DOHH2 (cell line): Measurements from ENCODE around the gene SEC16A.

Source experiments
- H3F3A ChIP-seq: fragments of 200-600 bp; sonication (generic), shearing (Covaris generic); 2 replicates; pipeline ENCODE4 v1.6.0; 2016; ENCODE audit warnings: antibody characterized with exemption, mild to moderate bottlenecking; ENCODE audit not compliant: control insufficient read depth, insufficient read depth
- H3K27ac ChIP-seq: fragments of 200-600 bp; sonication (generic); 2 replicates; pipeline ENCODE4 v1.5.1; 2014; ENCODE audit warnings: low read depth, mild to moderate bottlenecking, low read length, moderate library complexity
- H3K27me3 ChIP-seq: fragments of 200-600 bp; sonication (generic); 2 replicates; pipeline ENCODE4 v1.6.1; 2014; ENCODE audit warnings: mild to moderate bottlenecking, low read length, mixed read lengths; ENCODE audit not compliant: control insufficient read depth
- H3K36me3 ChIP-seq: fragments of 200-600 bp; sonication (generic); 2 replicates; pipeline ENCODE4 v1.6.1; 2014; ENCODE audit warnings: mild to moderate bottlenecking, low read length, moderate library complexity, mixed read lengths; ENCODE audit not compliant: control insufficient read depth
- H3K4me1 ChIP-seq: fragments of 200-600 bp; sonication (generic); 2 replicates; pipeline ENCODE4 v1.6.1; 2014; ENCODE audit warnings: mild to moderate bottlenecking, low read length, mixed read lengths; ENCODE audit not compliant: control insufficient read depth
- H3K4me2 ChIP-seq: fragments of 200-600 bp; sonication (generic); 2 replicates; pipeline ENCODE4 v1.6.0; 2014; ENCODE audit warnings: mild to moderate bottlenecking, low read length, moderate library complexity
- H3K4me3 ChIP-seq: fragments of 200-600 bp; sonication (generic); 2 replicates; pipeline ENCODE4 v1.5.1; 2014; ENCODE audit warnings: mild to moderate bottlenecking, low read length, mixed read lengths
- H3K79me2 ChIP-seq: fragments of 200-600 bp; sonication (generic); 2 replicates; pipeline ENCODE4 v1.6.1; 2014; ENCODE audit warnings: mild to moderate bottlenecking, low read length, mixed read lengths; ENCODE audit not compliant: control insufficient read depth
- H3K9me2 ChIP-seq: fragments of 200-600 bp; sonication (generic); replicated peaks from 2 replicates; pipeline ENCODE4 v1.6.1; 2014; ENCODE audit warnings: mild to moderate bottlenecking, low read length, mixed read lengths; ENCODE audit not compliant: control insufficient read depth
- H3K9me3 ChIP-seq: fragments of 200-600 bp; sonication (generic); 2 replicates; pipeline ENCODE4 v1.6.1; 2014; ENCODE audit warnings: antibody characterized with exemption, low read length, mixed read lengths; ENCODE audit not compliant: control insufficient read depth, insufficient read depth
- H4K20me1 ChIP-seq: fragments of 200-600 bp; sonication (generic); 2 replicates; pipeline ENCODE4 v1.6.0; 2014; ENCODE audit warnings: low read depth, mild to moderate bottlenecking, antibody characterized with exemption, low read length, moderate library complexity; ENCODE audit not compliant: control insufficient read depth, insufficient read depth
- EZH2phosphoT487 ChIP-seq: fragments of 200-600 bp; sonication (generic); IDR thresholded peaks from 2 replicates; pipeline ENCODE4 v1.6.1; 2017; ENCODE audit warnings: borderline replicate concordance, mild to moderate bottlenecking, antibody characterized with exemption, low read length, moderate library complexity, mixed read lengths
- TF ChIP-seq, protein P1 (sequence below): fragments of 200-600 bp; sonication (generic); IDR thresholded peaks from one replicate; pipeline ENCODE4 v1.5.1; 2014; ENCODE audit warnings: antibody characterized with exemption, mild to moderate bottlenecking, low read depth, low read length; ENCODE audit not compliant: poor library complexity, severe bottlenecking

Gene SEC16A

DNA sequence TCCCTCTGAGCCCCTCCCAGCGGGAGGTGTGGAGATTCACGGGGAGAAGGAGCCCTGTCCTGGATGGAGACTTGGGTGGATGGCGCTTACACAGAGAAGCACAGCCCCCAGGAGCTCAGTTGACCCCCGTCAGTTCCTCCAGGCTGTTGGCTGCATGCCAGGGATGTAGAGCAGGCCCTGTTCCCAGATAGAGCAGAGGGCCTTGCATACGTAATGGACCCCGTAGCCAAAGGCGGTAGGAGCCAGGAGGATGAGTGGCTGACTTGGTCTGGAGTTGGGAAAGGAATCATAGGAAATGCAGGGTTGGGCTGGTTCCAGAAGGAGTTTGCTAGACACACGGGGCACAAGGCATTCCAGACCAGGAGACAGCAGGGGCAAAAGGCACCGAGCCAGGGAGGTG lies 69.9 kb downstream of the SEC16A start:
- H4K20me1 ChIP-seq: peaks cover 16% of the 10 kb centered on the region; the same call in 1 of the 2 replicates
- no peaks in the 10 kb centered on the region for H3K27me3 ChIP-seq
- H3K4me1 ChIP-seq: peaks cover 33% of the 10 kb centered on the region
- H3K9me3 ChIP-seq: no peaks in the 10 kb centered on the region
- H3K79me2 ChIP-seq: peaks cover 63% of the 10 kb centered on the region
- H3K4me2 ChIP-seq: no peak overlapping the region
- H3K4me3 ChIP-seq: no peak overlapping the region
- H3K9me2 ChIP-seq: no peaks in the 10 kb centered on the region
- TF ChIP-seq EZH2phosphoT487: no peak
- TF ChIP-seq, protein P1, sequence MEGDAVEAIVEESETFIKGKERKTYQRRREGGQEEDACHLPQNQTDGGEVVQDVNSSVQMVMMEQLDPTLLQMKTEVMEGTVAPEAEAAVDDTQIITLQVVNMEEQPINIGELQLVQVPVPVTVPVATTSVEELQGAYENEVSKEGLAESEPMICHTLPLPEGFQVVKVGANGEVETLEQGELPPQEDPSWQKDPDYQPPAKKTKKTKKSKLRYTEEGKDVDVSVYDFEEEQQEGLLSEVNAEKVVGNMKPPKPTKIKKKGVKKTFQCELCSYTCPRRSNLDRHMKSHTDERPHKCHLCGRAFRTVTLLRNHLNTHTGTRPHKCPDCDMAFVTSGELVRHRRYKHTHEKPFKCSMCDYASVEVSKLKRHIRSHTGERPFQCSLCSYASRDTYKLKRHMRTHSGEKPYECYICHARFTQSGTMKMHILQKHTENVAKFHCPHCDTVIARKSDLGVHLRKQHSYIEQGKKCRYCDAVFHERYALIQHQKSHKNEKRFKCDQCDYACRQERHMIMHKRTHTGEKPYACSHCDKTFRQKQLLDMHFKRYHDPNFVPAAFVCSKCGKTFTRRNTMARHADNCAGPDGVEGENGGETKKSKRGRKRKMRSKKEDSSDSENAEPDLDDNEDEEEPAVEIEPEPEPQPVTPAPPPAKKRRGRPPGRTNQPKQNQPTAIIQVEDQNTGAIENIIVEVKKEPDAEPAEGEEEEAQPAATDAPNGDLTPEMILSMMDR: no peak
- no peaks in the 10 kb centered on the region for H3F3A ChIP-seq
- no peak overlapping the region for H3K27ac ChIP-seq
- peaks cover 81% of the 10 kb centered on the region for H3K36me3 ChIP-seq

DNA sequence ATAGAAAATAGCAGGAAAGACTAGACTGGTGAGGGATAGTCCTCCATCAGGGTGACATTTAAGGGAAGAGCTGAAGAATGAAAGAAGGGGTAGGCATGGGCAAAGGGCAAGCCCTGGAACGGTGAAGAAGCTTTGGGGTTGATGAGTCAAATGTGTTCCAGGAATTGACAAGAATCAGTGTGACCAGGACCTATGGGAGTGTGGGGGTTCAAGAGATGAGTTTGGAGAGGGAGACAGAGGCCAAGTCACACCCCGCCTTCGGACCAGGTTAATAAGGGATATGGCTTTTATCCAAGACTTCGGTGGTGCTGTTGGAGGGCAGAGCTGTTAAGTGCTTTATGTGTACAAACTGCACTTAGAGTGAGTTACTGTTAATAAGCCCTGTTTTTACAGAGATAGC lies 71.5 kb downstream of the SEC16A start:
- Histone ChIP-seq H3K9me3 (no peaks in the 10 kb centered on the region), H3K27ac (no peak overlapping the region), H3K36me3 (peaks cover 81% of the 10 kb centered on the region), H3K4me2 (peak overlapping the region; percentile 82), H3K79me2 (peaks cover 73% of the 10 kb centered on the region), H4K20me1 (peaks cover 16% of the 10 kb centered on the region; the same call in 1 of the 2 replicates), H3K4me3 (peak overlapping the region; percentile 79), H3K27me3 (no peaks in the 10 kb centered on the region), H3F3A (no peaks in the 10 kb centered on the region), H3K4me1 (peaks cover 36% of the 10 kb centered on the region), H3K9me2 (no peaks in the 10 kb centered on the region)
- TF ChIP-seq, protein P1: no peak
- TF ChIP-seq EZH2phosphoT487: no peak

DNA sequence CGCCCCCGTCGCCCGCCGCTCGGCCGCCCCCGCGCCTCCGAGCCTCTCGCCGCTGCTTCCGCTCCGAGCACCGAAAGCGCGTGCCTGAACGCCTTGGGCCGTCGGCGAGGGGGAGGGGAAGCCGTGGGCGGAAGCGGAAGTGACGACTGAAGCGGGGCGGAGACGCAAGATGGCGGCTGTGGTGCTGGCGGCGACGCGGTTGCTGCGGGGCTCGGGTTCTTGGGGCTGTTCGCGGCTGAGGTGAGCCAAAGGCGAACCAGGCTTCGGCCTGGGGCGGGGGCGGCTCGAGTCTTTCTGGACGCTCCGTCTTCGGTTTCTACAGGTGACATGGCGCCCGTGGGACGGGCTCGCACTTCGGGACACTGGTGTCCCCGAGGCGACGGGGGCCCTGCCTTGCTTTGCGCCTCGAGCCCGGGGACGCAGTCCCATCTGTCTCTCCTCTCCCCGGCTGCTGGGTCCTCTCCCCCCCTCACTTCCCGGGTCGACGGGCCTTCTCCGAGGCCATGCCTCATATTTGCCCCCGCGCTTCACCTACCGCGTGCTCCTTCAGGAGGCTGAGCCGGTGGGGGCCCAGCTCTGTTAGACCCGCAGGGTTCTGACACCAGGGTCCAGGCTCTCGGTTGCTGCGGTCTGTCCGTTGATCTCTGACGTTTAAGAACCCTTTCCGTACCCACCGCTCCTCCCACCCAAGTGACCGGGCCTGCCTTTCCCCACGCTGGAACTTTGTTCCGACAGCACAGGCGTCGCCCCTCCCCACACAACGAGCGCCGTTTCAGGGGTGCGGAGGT lies 72.1 kb downstream of the SEC16A start, which contains the start of the genes ENTR1 and PMPCA:
Gene ENTR1 (minus strand): TSS at position 115 of the 788 bp plus-strand sequence. CDS start 217 bp downstream, outside the sequence.
Gene PMPCA (plus strand): TSS at position 159 of the 788 bp plus-strand sequence. CDS start 11 bp downstream, at position 170.
- Histone ChIP-seq H3K27me3 (no peaks in the 10 kb centered on the region), H4K20me1 (peaks cover 16% of the 10 kb centered on the region; the same call in 1 of the 2 replicates), H3K4me3 (peak within 1 kb of the TSS; percentile 90), H3K9me2 (no peaks in the 10 kb centered on the region), H3K4me2 (peak within 1 kb of the TSS; percentile 100), H3K4me1 (peaks cover 36% of the 10 kb centered on the region), H3K36me3 (peaks cover 80% of the 10 kb centered on the region), H3F3A (no peaks in the 10 kb centered on the region), H3K27ac (peak within 1 kb of the TSS; percentile 63), H3K79me2 (peaks cover 73% of the 10 kb centered on the region), H3K9me3 (no peaks in the 10 kb centered on the region)
- TF ChIP-seq EZH2phosphoT487: no peak
- TF ChIP-seq, protein P1: no peak
